HL-60 (cell line): ENCODE measurements around the gene ACTN1.

Source experiments
- GABPA ChIP-seq: IDR thresholded peaks from 2 replicates; pipeline ENCODE4 v1.6.1; 2012; ENCODE audit warnings: low read depth
- POLR2AphosphoS5 ChIP-seq: IDR thresholded peaks from 2 replicates; pipeline ENCODE4 v1.6.1; 2012; ENCODE audit warnings: low read depth
- TF ChIP-seq, protein P1 (sequence below): IDR thresholded peaks from one replicate; pipeline ENCODE4 v1.5.1; 2011; ENCODE audit warnings: low read length, control low read depth, inconsistent platforms; ENCODE audit not compliant: insufficient read depth
- TF ChIP-seq, protein P2 (sequence below): IDR thresholded peaks from 2 replicates; pipeline ENCODE4 v1.6.1; 2012; ENCODE audit warnings: low read depth; ENCODE audit not compliant: insufficient replicate concordance

DNA sequence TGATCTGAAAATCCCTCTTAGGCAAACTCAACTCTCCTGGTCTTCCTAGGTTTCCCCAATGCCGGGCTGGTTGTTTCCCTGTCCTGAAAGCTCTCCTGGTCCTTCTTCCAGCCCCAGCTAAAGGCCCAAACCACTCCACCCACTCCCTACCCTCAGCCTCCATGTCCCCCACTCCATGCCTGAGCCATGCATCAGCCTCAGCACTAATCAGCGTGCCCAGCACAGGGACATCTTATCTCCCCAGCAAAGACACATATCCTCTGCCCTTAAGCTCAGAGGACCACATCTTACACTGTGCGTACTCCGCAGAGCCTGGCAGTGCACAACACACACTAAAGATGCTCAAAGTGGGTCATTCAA lies 25.9 kb downstream of the ACTN1 start:
- TF ChIP-seq, protein P1, sequence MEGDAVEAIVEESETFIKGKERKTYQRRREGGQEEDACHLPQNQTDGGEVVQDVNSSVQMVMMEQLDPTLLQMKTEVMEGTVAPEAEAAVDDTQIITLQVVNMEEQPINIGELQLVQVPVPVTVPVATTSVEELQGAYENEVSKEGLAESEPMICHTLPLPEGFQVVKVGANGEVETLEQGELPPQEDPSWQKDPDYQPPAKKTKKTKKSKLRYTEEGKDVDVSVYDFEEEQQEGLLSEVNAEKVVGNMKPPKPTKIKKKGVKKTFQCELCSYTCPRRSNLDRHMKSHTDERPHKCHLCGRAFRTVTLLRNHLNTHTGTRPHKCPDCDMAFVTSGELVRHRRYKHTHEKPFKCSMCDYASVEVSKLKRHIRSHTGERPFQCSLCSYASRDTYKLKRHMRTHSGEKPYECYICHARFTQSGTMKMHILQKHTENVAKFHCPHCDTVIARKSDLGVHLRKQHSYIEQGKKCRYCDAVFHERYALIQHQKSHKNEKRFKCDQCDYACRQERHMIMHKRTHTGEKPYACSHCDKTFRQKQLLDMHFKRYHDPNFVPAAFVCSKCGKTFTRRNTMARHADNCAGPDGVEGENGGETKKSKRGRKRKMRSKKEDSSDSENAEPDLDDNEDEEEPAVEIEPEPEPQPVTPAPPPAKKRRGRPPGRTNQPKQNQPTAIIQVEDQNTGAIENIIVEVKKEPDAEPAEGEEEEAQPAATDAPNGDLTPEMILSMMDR: no peak
- TF ChIP-seq POLR2AphosphoS5 (no peak), GABPA (no peak)
- TF ChIP-seq, protein P2, sequence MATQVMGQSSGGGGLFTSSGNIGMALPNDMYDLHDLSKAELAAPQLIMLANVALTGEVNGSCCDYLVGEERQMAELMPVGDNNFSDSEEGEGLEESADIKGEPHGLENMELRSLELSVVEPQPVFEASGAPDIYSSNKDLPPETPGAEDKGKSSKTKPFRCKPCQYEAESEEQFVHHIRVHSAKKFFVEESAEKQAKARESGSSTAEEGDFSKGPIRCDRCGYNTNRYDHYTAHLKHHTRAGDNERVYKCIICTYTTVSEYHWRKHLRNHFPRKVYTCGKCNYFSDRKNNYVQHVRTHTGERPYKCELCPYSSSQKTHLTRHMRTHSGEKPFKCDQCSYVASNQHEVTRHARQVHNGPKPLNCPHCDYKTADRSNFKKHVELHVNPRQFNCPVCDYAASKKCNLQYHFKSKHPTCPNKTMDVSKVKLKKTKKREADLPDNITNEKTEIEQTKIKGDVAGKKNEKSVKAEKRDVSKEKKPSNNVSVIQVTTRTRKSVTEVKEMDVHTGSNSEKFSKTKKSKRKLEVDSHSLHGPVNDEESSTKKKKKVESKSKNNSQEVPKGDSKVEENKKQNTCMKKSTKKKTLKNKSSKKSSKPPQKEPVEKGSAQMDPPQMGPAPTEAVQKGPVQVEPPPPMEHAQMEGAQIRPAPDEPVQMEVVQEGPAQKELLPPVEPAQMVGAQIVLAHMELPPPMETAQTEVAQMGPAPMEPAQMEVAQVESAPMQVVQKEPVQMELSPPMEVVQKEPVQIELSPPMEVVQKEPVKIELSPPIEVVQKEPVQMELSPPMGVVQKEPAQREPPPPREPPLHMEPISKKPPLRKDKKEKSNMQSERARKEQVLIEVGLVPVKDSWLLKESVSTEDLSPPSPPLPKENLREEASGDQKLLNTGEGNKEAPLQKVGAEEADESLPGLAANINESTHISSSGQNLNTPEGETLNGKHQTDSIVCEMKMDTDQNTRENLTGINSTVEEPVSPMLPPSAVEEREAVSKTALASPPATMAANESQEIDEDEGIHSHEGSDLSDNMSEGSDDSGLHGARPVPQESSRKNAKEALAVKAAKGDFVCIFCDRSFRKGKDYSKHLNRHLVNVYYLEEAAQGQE: no peak
